ENCODE measurements around the gene CACTIN. TPM values are rescaled to one million over a fixed set of nuclear protein-coding genes. Genes with fewer than 3 reads are reported as not detected.

Gene CACTIN
- total RNA-seq (2022) (24.7 and 25.1 TPM in 2 replicates), Bru-seq, nascent RNA (percentile 48 among the genes with signal in this experiment), BruChase-seq, experiment 1, labeled RNA remaining after a 6-hour chase (percentile 54 among the genes with signal in this experiment), BruChase-seq, experiment 2, labeled RNA remaining after a 2-hour chase (percentile 51 among the genes with signal in this experiment)
- long read RNA-seq, transcript CACTIN-203 (10 exons, 3,612 nt): major isoform, 27 of 46 reads
- long read RNA-seq, partial matches to known transcripts: 5 of 46 reads
- long read RNA-seq, other reads (novel, unspliced or antisense): 14 of 46 reads

DNA sequence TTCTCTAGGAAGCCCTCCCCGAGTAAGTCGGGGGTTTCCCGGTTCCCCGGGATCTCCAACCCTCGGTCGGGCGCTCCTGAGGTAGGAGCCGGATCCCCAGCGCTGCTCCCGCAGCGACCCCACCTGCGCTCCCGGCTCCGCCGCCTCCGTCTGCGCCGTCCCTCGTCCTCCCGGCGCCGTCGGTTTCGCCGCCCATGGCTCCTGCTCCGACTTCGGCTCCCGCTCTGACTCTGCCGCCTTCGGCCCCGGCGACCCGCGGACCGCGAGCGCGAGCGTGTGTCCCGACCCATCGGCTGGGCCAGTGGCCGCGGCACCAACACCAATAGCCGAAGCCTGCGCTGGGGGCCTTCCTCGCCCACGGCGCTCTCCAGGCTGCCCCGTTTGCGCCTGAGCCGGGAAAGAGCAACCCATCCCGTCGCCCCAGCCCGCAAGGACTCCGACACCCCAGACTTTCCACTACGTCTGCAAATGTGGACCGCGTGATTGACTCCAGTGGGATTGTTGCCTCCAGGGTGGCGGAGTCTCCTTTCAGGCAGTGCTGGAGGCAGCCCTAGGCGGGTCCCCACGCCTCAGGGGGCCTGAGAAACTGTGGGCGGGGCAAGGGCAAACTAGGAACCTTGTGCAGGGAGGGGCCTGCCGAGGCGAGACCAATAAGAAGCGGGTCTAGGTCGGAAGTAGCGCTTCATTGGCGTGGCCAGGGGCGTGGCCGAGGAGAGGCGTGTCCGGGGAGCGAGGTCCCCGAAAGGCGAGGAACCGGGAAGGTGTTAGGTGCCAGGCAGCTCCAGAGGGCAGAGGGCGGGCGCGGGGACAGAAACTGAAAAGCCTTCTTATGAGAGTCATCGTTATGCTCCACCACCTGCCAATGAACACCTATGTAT lies at the start of gene CACTIN:
Gene CACTIN, minus strand, starts transcription at position 318 of the 878 bp plus-strand sequence. Its CDS starts 28 bp downstream, at position 290.
- peak; percentile 99 for DNase-seq (ENCODE audit: unreplicated experiment)
- ChIA-PET POLR2A (interaction anchor here (0.6 to 1.2 kb wide), 5 partner anchors 19 to 126 kb away, joined by 3 to 4 read pairs (median 3); no protein-coding TSS in a partner anchor), CTCF (interaction anchor here (0.6 to 1.1 kb wide), 2 partner anchors 142 to 1273 kb away, joined by 3 read pairs; no protein-coding TSS in a partner anchor)
- TF ChIP-seq, protein P1, sequence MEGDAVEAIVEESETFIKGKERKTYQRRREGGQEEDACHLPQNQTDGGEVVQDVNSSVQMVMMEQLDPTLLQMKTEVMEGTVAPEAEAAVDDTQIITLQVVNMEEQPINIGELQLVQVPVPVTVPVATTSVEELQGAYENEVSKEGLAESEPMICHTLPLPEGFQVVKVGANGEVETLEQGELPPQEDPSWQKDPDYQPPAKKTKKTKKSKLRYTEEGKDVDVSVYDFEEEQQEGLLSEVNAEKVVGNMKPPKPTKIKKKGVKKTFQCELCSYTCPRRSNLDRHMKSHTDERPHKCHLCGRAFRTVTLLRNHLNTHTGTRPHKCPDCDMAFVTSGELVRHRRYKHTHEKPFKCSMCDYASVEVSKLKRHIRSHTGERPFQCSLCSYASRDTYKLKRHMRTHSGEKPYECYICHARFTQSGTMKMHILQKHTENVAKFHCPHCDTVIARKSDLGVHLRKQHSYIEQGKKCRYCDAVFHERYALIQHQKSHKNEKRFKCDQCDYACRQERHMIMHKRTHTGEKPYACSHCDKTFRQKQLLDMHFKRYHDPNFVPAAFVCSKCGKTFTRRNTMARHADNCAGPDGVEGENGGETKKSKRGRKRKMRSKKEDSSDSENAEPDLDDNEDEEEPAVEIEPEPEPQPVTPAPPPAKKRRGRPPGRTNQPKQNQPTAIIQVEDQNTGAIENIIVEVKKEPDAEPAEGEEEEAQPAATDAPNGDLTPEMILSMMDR (IDR thresholded peaks at IDR 0.05; ENCODE audit: unreplicated experiment): no peak
- BruUV-seq (replicated peaks): no TSS peak
- H3K27ac Mint-ChIP-seq (ENCODE audit: low read depth, unreplicated experiment): peak within 1 kb of the TSS; percentile 99
- no peaks in the 10 kb centered on the region for H3K9me3 Mint-ChIP-seq (ENCODE audit: unreplicated experiment)
- H3K4me1 Mint-ChIP-seq (ENCODE audit: insufficient read depth, unreplicated experiment): peaks cover 14% of the 10 kb centered on the region
- intact Hi-C loops (cut with micrococcal nuclease): no loop called here
- no peaks in the 10 kb centered on the region for H3K27me3 Mint-ChIP-seq (ENCODE audit: insufficient read depth, unreplicated experiment)
- peaks cover 18% of the 10 kb centered on the region for H3K36me3 Mint-ChIP-seq (ENCODE audit: insufficient read depth, unreplicated experiment)
- peak within 1 kb of the TSS; percentile 99 for H3K4me3 Mint-ChIP-seq (ENCODE audit: unreplicated experiment)

DNA sequence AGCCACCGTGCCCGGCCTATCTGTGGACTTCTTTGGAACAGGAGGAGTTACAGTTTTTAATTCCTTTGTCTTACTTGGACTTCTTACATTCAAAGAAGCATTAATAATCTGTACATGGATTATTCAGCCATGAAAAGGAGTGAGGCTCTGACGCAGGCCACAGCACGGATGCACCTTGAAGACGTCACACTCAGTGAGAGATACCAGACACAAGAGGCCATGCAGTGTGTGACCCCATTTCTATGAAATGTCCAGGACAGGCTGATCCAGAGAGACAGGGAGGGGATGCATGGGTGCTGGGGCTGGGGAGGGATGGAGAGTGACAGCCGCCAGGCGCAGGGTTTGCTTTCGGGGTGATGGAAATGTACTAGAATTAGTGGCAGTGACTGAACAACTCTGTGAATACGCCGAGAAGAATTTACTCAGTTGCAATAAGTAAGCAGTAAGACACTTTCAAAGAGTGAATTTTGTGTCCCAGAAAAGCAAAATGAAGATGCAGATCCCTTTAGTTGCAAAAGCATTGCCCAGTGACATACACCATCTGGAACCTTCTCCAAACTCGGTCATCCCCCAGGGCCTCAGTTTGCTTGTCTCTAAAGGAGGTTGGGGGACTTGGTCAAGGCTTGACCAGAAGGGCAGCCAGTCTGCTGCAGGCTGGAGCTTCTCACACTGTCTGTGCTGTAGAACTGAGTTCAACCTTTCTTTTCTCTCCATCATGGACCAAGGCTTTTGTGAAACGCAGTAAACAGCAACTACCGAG lies 48.4 kb upstream of the CACTIN start:
- no peaks in the 10 kb centered on the region for H3K4me1 Mint-ChIP-seq (ENCODE audit: insufficient read depth, unreplicated experiment)
- CTCF ChIA-PET: interaction anchor here (0.6 to 0.7 kb wide), 2 partner anchors 7 to 12 kb away, joined by 3 read pairs; no protein-coding TSS in a partner anchor
- H3K27me3 Mint-ChIP-seq (ENCODE audit: insufficient read depth, unreplicated experiment): no peaks in the 10 kb centered on the region
- H3K9me3 Mint-ChIP-seq (ENCODE audit: unreplicated experiment): no peaks in the 10 kb centered on the region
- no TSS peak for BruUV-seq (replicated peaks)
- no peak for DNase-seq (ENCODE audit: unreplicated experiment)
- H3K27ac Mint-ChIP-seq (ENCODE audit: low read depth, unreplicated experiment): no peak overlapping the region
- TF ChIP-seq, protein P1 (IDR thresholded peaks at IDR 0.05; ENCODE audit: unreplicated experiment): no peak
- POLR2A ChIA-PET: interaction anchor here (0.6 kb wide), 1 partner anchor 14 kb away, joined by 3 read pairs; no protein-coding TSS in a partner anchor
- H3K4me3 Mint-ChIP-seq (ENCODE audit: unreplicated experiment): no peak overlapping the region
- intact Hi-C loops (cut with micrococcal nuclease): no loop called here
- H3K36me3 Mint-ChIP-seq (ENCODE audit: insufficient read depth, unreplicated experiment): peaks cover 4% of the 10 kb centered on the region

DNA sequence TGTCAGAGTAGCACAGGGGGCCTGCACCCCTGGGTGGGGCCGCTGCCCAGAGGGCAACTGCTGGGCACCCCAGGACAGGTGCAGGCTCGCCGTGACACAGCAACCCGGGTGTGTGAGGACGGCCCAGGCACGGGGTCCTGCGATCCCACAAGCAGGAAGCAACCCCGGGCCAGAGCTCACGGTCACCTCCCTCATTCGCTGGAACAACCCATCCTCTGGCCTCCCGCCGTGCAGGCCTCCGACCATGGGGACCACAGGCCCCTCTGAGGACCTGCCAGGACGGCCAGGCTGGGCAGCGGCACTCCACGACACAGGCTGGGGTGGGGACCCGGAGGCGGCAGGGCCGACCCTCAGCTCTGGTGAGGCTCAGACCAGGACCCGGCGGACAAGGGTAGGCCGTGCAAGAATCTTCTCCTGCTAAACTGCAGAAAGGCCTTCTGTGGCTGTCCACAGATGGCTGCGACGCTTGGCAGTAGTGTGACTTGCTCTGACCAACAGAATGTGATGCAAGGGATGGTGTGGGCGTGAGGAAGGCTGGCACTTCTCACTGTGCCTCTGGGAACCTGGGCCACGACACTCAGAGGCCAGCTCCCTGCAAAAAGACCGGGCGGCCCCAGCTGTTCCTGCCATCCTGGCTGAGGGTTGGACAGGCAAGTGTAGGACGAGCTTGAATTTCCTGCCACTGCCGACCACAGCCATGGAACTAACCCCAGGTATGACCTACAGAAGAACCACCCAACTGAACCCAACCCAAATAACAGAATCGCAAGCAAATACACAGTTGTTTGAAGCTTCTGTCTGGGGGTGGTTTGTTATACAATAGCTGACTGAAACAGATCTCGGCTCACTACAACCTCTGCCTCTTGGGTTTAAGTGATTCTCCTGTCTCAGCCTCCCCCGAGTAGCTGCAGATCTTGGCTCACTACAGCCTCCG lies 47.2 kb upstream of the CACTIN start:
- Mint-ChIP-seq H3K36me3 (ENCODE audit: insufficient read depth, unreplicated experiment) (no peaks in the 10 kb centered on the region), H3K4me1 (ENCODE audit: insufficient read depth, unreplicated experiment) (no peaks in the 10 kb centered on the region), H3K27me3 (ENCODE audit: insufficient read depth, unreplicated experiment) (no peaks in the 10 kb centered on the region), H3K27ac (ENCODE audit: low read depth, unreplicated experiment) (no peak overlapping the region), H3K9me3 (ENCODE audit: unreplicated experiment) (no peaks in the 10 kb centered on the region), H3K4me3 (ENCODE audit: unreplicated experiment) (no peak overlapping the region)
- ChIA-PET POLR2A (no interaction called here), CTCF (interaction anchor here (0.6 to 0.7 kb wide), 2 partner anchors 9 to 13 kb away, joined by 3 read pairs; no protein-coding TSS in a partner anchor)
- TF ChIP-seq, protein P1 (IDR thresholded peaks at IDR 0.05; ENCODE audit: unreplicated experiment): no peak
- intact Hi-C loops (cut with micrococcal nuclease): no loop called here
- DNase-seq (ENCODE audit: unreplicated experiment): no peak
- no TSS peak for BruUV-seq (replicated peaks)
